ENCODE results near the gene MCC. TPM values are rescaled to one million over a fixed set of nuclear protein-coding genes. Genes with fewer than 3 reads are reported as not detected.

MCC gene
- polyA plus RNA-seq, 2 of the 4 experiments (the other 2 are of a cell fraction), result 0.09 to 0.10 TPM

GRCh38 chr5:112995764-112996618, 492.3 kb downstream of the MCC start:
- peak; percentile 46 to 64 for DNase-seq (ENCODE audit: low read depth in 1 of 2, low spot score in 1 of 2)
- no peak for FAIRE-seq
- H3K4me2 ChIP-seq, result no peak overlapping the region
- no peaks in the 10 kb centered on the region for H3K9me3 ChIP-seq
- H3K4me1 ChIP-seq, result no peaks in the 10 kb centered on the region
- CTCF ChIA-PET, result interaction anchor here (0.5 to 4.7 kb wide), 56 partner anchors 10 to 616 kb away, joined by 3 to 34 read pairs (median 5); partner anchors contain the start of genes DCP2, MCC and YTHDC2
- WGBS (ENCODE audit: missing lambda C conversion rate), result 16% methylated on average over 7 of the region's 7 CpGs
- POLR2A ChIA-PET, result interaction anchor here (1.0 kb wide), 1 partner anchor 518 kb away, joined by 3 read pairs; the partner anchor contains the start of gene YTHDC2
- ATAC-seq, result peak; percentile 90 to 94
- no peak overlapping the region for H3K4me3 ChIP-seq
- no peak overlapping the region for H3K27ac ChIP-seq
- TF ChIP-seq CTCF (IDR thresholded peaks at IDR 0.05) (peak; percentile 88), FOSL2 (IDR thresholded peaks at IDR 0.05) (no peak), FOSL2 (CRISPR knock-in tag; IDR thresholded peaks at IDR 0.05) (no peak), JUNB (IDR thresholded peaks at IDR 0.05) (no peak), SMC3 (IDR thresholded peaks at IDR 0.05) (peak; percentile 78), E2F6 (IDR thresholded peaks at IDR 0.05; ENCODE audit: borderline replicate concordance, low read depth) (no peak), RAD21 (conservative IDR thresholded peaks at IDR 0.05 in 1 of 2, IDR thresholded peaks at IDR 0.05 in 1 of 2) (peak; percentile 85), PHF8 (IDR thresholded peaks at IDR 0.05; ENCODE audit: borderline replicate concordance, low read depth) (no peak), EHF (CRISPR knock-in tag; IDR thresholded peaks at IDR 0.05) (no peak), EHMT2 (IDR thresholded peaks at IDR 0.05; ENCODE audit: low read depth) (no peak), FOXS1 (CRISPR knock-in tag; IDR thresholded peaks at IDR 0.05) (no peak), RNF2 (IDR thresholded peaks at IDR 0.05; ENCODE audit: borderline replicate concordance, low read depth) (no peak), KDM1A (IDR thresholded peaks at IDR 0.05; ENCODE audit: low read depth) (no peak), EP300 (IDR thresholded peaks at IDR 0.05) (no peak), ZSCAN20 (CRISPR knock-in tag; IDR thresholded peaks at IDR 0.05) (no peak), HES2 (IDR thresholded peaks at IDR 0.05) (no peak), TP53 (CRISPR knock-in tag; IDR thresholded peaks at IDR 0.05) (no peak)

GRCh38 chr5:112986224-112986623, 502.0 kb downstream of the MCC start:
- no peaks in the 10 kb centered on the region for H3K4me1 ChIP-seq
- H3K27ac ChIP-seq, result no peak overlapping the region
- POLR2A ChIA-PET, result no interaction called here
- WGBS (ENCODE audit: missing lambda C conversion rate), result 96% methylated on average over 4 of the region's 4 CpGs
- DNase-seq (ENCODE audit: low read depth in 1 of 2, low spot score in 1 of 2) (no peak), ATAC-seq (no peak), FAIRE-seq (no peak)
- H3K4me3 ChIP-seq, result no peak overlapping the region
- CTCF ChIA-PET, result interaction anchor here (4.6 kb wide), 1 partner anchor 10 kb away, joined by 34 read pairs; no protein-coding TSS in a partner anchor
- H3K4me2 ChIP-seq, result no peak overlapping the region
- no peak for TF ChIP-seq RARB (CRISPR knock-in tag; IDR thresholded peaks at IDR 0.05)
- TF ChIP-seq EHF (CRISPR knock-in tag; IDR thresholded peaks at IDR 0.05), result no peak
- no peak for TF ChIP-seq HOXA7 (CRISPR knock-in tag; IDR thresholded peaks at IDR 0.05)
- no peak for TF ChIP-seq TP53 (CRISPR knock-in tag; IDR thresholded peaks at IDR 0.05)
- TF ChIP-seq ZSCAN20 (CRISPR knock-in tag; IDR thresholded peaks at IDR 0.05), result no peak
- TF ChIP-seq RAD21 (conservative IDR thresholded peaks at IDR 0.05 in 1 of 2, IDR thresholded peaks at IDR 0.05 in 1 of 2), result no peak
- TF ChIP-seq FOSB (CRISPR knock-in tag; IDR thresholded peaks at IDR 0.05), result no peak
- TF ChIP-seq PHF8 (IDR thresholded peaks at IDR 0.05; ENCODE audit: borderline replicate concordance, low read depth), result no peak
- TF ChIP-seq FOSL2 (IDR thresholded peaks at IDR 0.05), result no peak
- TF ChIP-seq FOSL2 (CRISPR knock-in tag; IDR thresholded peaks at IDR 0.05), result no peak
- TF ChIP-seq FOXS1 (CRISPR knock-in tag; IDR thresholded peaks at IDR 0.05), result no peak
- no peak for TF ChIP-seq RFX5 (IDR thresholded peaks at IDR 0.05)
- no peak for TF ChIP-seq MAFK (IDR thresholded peaks at IDR 0.05; ENCODE audit: partially characterized antibody)
- TF ChIP-seq CTCF (IDR thresholded peaks at IDR 0.05), result no peak
- no peak for TF ChIP-seq NFE2L2 (conservative IDR thresholded peaks at IDR 0.05; ENCODE audit: low read length)
- TF ChIP-seq HEYL (CRISPR knock-in tag; IDR thresholded peaks at IDR 0.05), result no peak
- TF ChIP-seq ESRRA (IDR thresholded peaks at IDR 0.05; ENCODE audit: borderline replicate concordance, low read length), result no peak
- TF ChIP-seq JUNB (IDR thresholded peaks at IDR 0.05), result no peak
- TF ChIP-seq CEBPB (IDR thresholded peaks at IDR 0.05), result no peak
- no peak for TF ChIP-seq USF2 (IDR thresholded peaks at IDR 0.05)
- no peak for TF ChIP-seq CBX8 (IDR thresholded peaks at IDR 0.05)
- H3K9me3 ChIP-seq, result no peaks in the 10 kb centered on the region

All from A549 (cell line).